A549 treated with RU486 at 1 μM for 4 hours (cell line): Measurements from ENCODE around the gene KCNC1. TPM values are rescaled to one million over a fixed set of nuclear protein-coding genes. Genes with fewer than 3 reads are reported as not detected.

ENCODE experiments used
- total RNA-seq: library from RNA; stranded (reverse); fragments of 200-300 nt; extraction: Qiagen RNA extraction; gene quantifications from 5 replicates; pipeline ENCODE4 v1.2.3, GENCODE V29; 2022; ENCODE audit warnings: low read depth

KCNC1 gene
- 0.07 to 0.18 TPM (median 0.07 TPM) in 5 replicates for total RNA-seq

DNA sequence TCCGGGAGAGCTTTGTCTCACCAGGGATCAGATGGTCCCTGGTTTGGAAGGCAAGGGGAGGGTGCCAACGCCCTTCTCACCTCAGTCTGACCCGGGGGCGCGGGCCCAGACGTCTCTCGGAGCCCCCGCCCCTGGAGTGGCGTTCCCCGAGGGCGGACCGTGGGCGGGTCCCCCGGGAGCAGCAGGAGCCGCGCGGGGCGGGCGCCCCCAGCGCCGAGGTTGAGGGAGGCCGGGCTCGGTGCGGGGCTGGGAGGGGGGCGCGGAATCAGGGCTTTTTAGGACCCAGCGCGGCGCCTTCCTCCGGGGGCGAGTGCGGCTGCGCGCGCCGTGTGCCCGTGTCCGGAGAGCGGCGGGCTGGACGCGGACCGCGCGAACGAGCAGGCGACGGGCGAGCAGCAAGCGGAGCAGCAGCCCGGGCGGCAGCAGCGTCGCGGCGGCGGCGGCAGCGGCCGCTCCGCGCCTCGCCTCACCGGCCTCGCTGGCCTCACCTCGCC, at the start of gene KCNC1:
Gene KCNC1, plus strand, starts transcription at position 364 of the 494 bp plus-strand sequence. CDS start 1,222 bp downstream, outside the sequence.

DNA sequence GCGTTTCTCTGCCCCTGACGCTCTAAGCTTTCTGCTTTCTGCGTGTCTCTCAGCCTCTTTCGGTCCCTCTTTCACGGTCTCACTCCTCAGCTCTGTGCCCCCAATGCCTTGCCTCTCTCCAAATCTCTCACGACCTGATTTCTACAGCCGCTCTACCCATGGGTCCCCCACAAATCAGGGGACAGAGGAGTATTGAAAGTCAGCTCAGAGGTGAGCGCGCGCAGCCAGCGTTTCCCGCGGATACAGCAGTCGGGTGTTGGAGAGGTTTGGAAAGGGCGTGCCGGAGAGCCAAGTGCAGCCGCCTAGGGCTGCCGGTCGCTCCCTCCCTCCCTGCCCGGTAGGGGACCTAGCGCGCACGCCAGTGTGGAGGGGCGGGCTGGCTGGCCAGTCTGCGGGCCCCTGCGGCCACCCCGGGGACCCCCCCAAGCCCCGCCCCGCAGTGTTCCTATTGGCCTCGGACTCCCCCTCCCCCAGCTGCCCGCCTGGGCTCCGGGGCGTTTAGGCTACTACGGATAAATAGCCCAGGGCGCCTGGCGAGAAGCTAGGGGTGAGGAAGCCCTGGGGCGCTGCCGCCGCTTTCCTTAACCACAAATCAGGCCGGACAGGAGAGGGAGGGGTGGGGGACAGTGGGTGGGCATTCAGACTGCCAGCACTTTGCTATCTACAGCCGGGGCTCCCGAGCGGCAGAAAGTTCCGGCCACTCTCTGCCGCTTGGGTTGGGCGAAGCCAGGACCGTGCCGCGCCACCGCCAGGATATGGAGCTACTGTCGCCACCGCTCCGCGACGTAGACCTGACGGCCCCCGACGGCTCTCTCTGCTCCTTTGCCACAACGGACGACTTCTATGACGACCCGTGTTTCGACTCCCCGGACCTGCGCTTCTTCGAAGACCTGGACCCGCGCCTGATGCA, 15.3 kb upstream of the KCNC1 start, which contains the start of gene MYOD1:
Gene MYOD1, plus strand, starts transcription at position 544 of the 910 bp plus-strand sequence. Its CDS starts 212 bp downstream, at position 756.

Other genes with a start within 250 kb of the KCNC1 start
- 0.74 to 1.5 TPM (median 1.3 TPM) in 5 replicates for gene USH1C, start 190.4 kb upstream of the KCNC1 start, total RNA-seq
- not detected in 5 replicates for gene OTOG, start 187.5 kb upstream of the KCNC1 start, total RNA-seq
- not detected in 5 replicates for gene MYOD1, start 15.2 kb upstream of the KCNC1 start, total RNA-seq